Camera-type eye (tissue), 1 donor: ENCODE measurements around the gene SARS2. TPM values are rescaled to one million over a fixed set of nuclear protein-coding genes. Genes with fewer than 3 reads are reported as not detected.

Experiments
- total RNA-seq: library from RNA; depleted of rRNA; stranded (reverse); fragments of >200 nt; gene quantifications from one replicate; pipeline ENCODE4 v1.2.3, GENCODE V29; 2014

SARS2 gene
- 20.2 TPM for total RNA-seq

GRCh38 chr19:38929929-38930775, at the start of gene SARS2:
TSS of gene SARS2 (minus strand) at chr19:38930763. CDS start at chr19:38930736, 27 bp downstream.

GRCh38 chr19:38975214-38975860, 44.8 kb upstream of the SARS2 start, which contains the start of gene FBXO17:
TSS of gene FBXO17 (minus strand) at chr19:38975742. CDS start at chr19:38950319, 25,423 bp downstream.

GRCh38 chr19:38930776-38931520, 385 bp upstream of the SARS2 start, which contains the start of gene MRPS12:
TSS of gene MRPS12 (plus strand) at chr19:38930944. CDS start at chr19:38931295, 351 bp downstream.

GRCh38 chr19:38899447-38900201, 30.9 kb downstream of the SARS2 start, which contains the start of the genes NFKBIB and SIRT2:
TSS of gene NFKBIB (plus strand) at chr19:38899969. CDS start at chr19:38900033, 64 bp downstream.
TSS of gene SIRT2 (minus strand) at chr19:38899618. CDS start at chr19:38899521, 97 bp downstream.

GRCh38 chr19:38877781-38878574, 52.6 kb downstream of the SARS2 start, which contains the start of gene RINL:
TSS of gene RINL (minus strand) at chr19:38878275. CDS start at chr19:38876742, 1,533 bp downstream.

Other genes with a start within 250 kb of the SARS2 start
- gene CAPN12, start 186.3 kb downstream of the SARS2 start, total RNA-seq = 0.38 TPM
- not detected for gene LGALS7, start 157.2 kb downstream of the SARS2 start, total RNA-seq
- gene LGALS7B, start 141.6 kb downstream of the SARS2 start, total RNA-seq = 2.1 TPM
- 0.55 TPM for gene LGALS4, start 117.8 kb downstream of the SARS2 start, total RNA-seq
- gene ECH1, start 99.0 kb downstream of the SARS2 start, total RNA-seq = 40.1 TPM
- gene HNRNPL, start 80.8 kb downstream of the SARS2 start, total RNA-seq = 278 TPM
- 3.3 TPM for gene RINL, start 52.5 kb downstream of the SARS2 start, total RNA-seq
- gene SIRT2, start 31.1 kb downstream of the SARS2 start, total RNA-seq = 57.0 TPM
- 9.3 TPM for gene NFKBIB, start 30.8 kb downstream of the SARS2 start, total RNA-seq
- gene CCER2, start 18.6 kb downstream of the SARS2 start, total RNA-seq = 1.6 TPM
- gene MRPS12, start 181 bp upstream of the SARS2 start, total RNA-seq = 16.3 TPM
- gene FBXO17, start 45.0 kb upstream of the SARS2 start, total RNA-seq = 25.0 TPM
- gene FBXO27, start 101.8 kb upstream of the SARS2 start, total RNA-seq = 9.3 TPM
- not detected for gene ACP7, start 153.6 kb upstream of the SARS2 start, total RNA-seq
- 31.8 TPM for gene PAK4, start 195.0 kb upstream of the SARS2 start, total RNA-seq